Right lobe of liver (tissue), 4 donors: ENCODE results near the gene MED12L.

Experiments used
- POLR2A ChIP-seq: fragments of 450-650 bp; IDR thresholded peaks from one replicate; pipeline ENCODE4 v1.6.1; 2017; ENCODE audit warnings: antibody characterized with exemption, mild to moderate bottlenecking
- TF ChIP-seq, protein P1 (sequence below), 4 donors: fragments of 200-600 bp in 3 of 4; fragments of 450-650 bp in 1 of 4; IDR thresholded peaks; one replicate each; pipeline versions ENCODE4 v1.5.1 to v1.8.0; 2016 to 2022; ENCODE audit warnings: antibody characterized with exemption in 4 of 4, mild to moderate bottlenecking in 2 of 4
- donor health status: DM: no; HTN: no; CAD: no.
- donor health status: DM: no; HTN: no; CAD: no.
- donor health status: DM: no; HTN: yes; CAD: no.

DNA sequence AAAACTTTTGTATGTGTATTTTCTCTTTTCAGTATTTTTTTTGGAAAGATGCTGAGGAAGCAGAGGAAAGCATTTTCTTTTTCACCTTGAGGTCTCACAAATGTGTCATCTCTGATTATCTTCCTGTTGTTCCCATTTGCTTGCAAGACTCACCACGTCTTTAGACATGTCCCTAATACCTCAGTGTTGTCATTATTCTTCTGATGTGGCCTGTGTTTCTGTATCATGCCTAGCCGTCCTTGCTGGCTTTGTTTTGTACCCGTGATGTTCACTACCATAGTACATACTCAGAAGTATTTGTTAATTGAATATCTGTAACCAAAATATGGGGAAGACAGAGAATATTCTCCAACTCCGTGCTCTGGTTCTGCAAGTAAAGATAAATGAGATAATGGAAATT lies 197.9 kb downstream of the MED12L start:
- TF ChIP-seq, protein P1, sequence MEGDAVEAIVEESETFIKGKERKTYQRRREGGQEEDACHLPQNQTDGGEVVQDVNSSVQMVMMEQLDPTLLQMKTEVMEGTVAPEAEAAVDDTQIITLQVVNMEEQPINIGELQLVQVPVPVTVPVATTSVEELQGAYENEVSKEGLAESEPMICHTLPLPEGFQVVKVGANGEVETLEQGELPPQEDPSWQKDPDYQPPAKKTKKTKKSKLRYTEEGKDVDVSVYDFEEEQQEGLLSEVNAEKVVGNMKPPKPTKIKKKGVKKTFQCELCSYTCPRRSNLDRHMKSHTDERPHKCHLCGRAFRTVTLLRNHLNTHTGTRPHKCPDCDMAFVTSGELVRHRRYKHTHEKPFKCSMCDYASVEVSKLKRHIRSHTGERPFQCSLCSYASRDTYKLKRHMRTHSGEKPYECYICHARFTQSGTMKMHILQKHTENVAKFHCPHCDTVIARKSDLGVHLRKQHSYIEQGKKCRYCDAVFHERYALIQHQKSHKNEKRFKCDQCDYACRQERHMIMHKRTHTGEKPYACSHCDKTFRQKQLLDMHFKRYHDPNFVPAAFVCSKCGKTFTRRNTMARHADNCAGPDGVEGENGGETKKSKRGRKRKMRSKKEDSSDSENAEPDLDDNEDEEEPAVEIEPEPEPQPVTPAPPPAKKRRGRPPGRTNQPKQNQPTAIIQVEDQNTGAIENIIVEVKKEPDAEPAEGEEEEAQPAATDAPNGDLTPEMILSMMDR (IDR thresholded peaks at IDR 0.05): no peak
- no peak for TF ChIP-seq POLR2A
